PC-3 (cell line): ENCODE data around the gene OR2T29. TPM values are rescaled to one million over a fixed set of nuclear protein-coding genes. Genes with fewer than 3 reads are reported as not detected.
"Not testable (repeated sequence)": the region's sequence is repeated elsewhere in the genome, so short reads cannot be mapped to it uniquely, and the experiment has no call there.

Source experiments
- ATAC-seq: fragments of 200-7000 bp; cut with Tn5 transposase; 2 replicates; pipeline ENCODE4 v1.9.1; 2020; ENCODE audit warnings: mild to moderate bottlenecking, moderate library complexity
- BruUV-seq: library from RNA; stranded (reverse); fragments of 400-500 nt; replicated peaks from 2 replicates; lab custom pipeline; 2021; lab: Mats Ljungman, UMichigan
- CTCF ChIA-PET: fragments of 300-600 bp; sonication (Branson Sonifier 250); formaldehyde crosslinking; loops from one replicate; lab custom pipeline; 2022; ENCODE audit warnings: antibody characterized with exemption; lab: Charles Lee
- POLR2A ChIA-PET: fragments of 300-600 bp; sonication (Branson Sonifier 250); formaldehyde crosslinking; loops from one replicate; lab custom pipeline; 2022; ENCODE audit warnings: antibody characterized with exemption; ENCODE audit not compliant: unreplicated experiment; lab: Charles Lee
- DNase-seq: peaks from one replicate; pipeline ENCODE4 v3.0.0-alpha.2; 2015
- H2AFZ ChIP-seq: fragments of 300-600 bp; sonication (generic); 2 replicates; pipeline ENCODE4 v1.6.0; 2016; ENCODE audit warnings: antibody characterized with exemption, low read length
- H3F3A ChIP-seq: fragments of 300-600 bp; sonication (generic); one replicate; pipeline ENCODE4 v1.6.0; 2017; ENCODE audit warnings: antibody characterized with exemption, low read length, control low read depth, mild to moderate bottlenecking; ENCODE audit not compliant: unreplicated experiment
- H3K27ac ChIP-seq: fragments of 300-600 bp; sonication (generic); 2 replicates; pipeline ENCODE4 v1.5.1; 2016; ENCODE audit warnings: mild to moderate bottlenecking, low read length
- H3K27me3 ChIP-seq: fragments of 300-600 bp; sonication (generic); 2 replicates; pipeline ENCODE4 v1.6.1; 2016; ENCODE audit warnings: low read length, mixed read lengths
- H3K36me3 ChIP-seq: fragments of 300-600 bp; sonication (generic); 2 replicates; pipeline ENCODE4 v1.6.1; 2016; ENCODE audit warnings: low read depth, mixed run types, low read length, mixed read lengths
- H3K4me1 ChIP-seq: fragments of 300-600 bp; sonication (generic); 2 replicates; pipeline ENCODE4 v1.5.1; 2016; ENCODE audit warnings: low read length; ENCODE audit not compliant: insufficient read depth
- H3K4me2 ChIP-seq: fragments of 300-600 bp; sonication (generic); 2 replicates; pipeline ENCODE4 v1.6.0; 2016; ENCODE audit warnings: low read length
- H3K4me3 ChIP-seq: fragments of 300-600 bp; sonication (generic); 2 replicates; pipeline ENCODE4 v1.5.1; 2016; ENCODE audit warnings: mild to moderate bottlenecking, low read length, mixed read lengths
- H3K79me2 ChIP-seq: fragments of 300-600 bp; sonication (generic); 2 replicates; pipeline ENCODE4 v1.6.1; 2017; ENCODE audit warnings: low read length, mixed read lengths
- H3K9ac ChIP-seq: fragments of 300-600 bp; sonication (generic); 2 replicates; pipeline ENCODE4 v1.6.0; 2016; ENCODE audit warnings: mild to moderate bottlenecking, low read length
- H3K9me2 ChIP-seq: fragments of 300-600 bp; sonication (generic); replicated peaks from 2 replicates; pipeline ENCODE4 v1.6.1; 2016; ENCODE audit warnings: mixed run types, low read length, mixed read lengths
- H3K9me3 ChIP-seq: fragments of 300-600 bp; sonication (generic); 2 replicates; pipeline ENCODE4 v1.6.1; 2016; ENCODE audit warnings: low read length, mixed read lengths
- H4K20me1 ChIP-seq: fragments of 300-600 bp; sonication (generic); 2 replicates; pipeline ENCODE4 v1.6.1; 2016; ENCODE audit warnings: low read length, mixed read lengths
- EZH2 ChIP-seq: fragments of 300-600 bp; sonication (generic); IDR thresholded peaks from one replicate; pipeline ENCODE4 v1.6.1; 2017; ENCODE audit warnings: antibody characterized with exemption, mild to moderate bottlenecking, low read length; ENCODE audit not compliant: unreplicated experiment
- EZH2phosphoT487 ChIP-seq: fragments of 300-600 bp; sonication (generic); IDR thresholded peaks from 2 replicates; pipeline ENCODE4 v1.6.1; 2018; ENCODE audit warnings: mild to moderate bottlenecking, antibody characterized with exemption, low read length, borderline replicate concordance
- intact Hi-C: fragments of 100-400 bp; cut with micrococcal nuclease; formaldehyde crosslinking; loops from 2 replicates; pipeline ENCODE4 v1.9.0; 2023
- total RNA-seq: library from RNA; depleted of rRNA; stranded (reverse); fragments of >200 nt; gene quantifications from 2 replicates; pipeline ENCODE4 v1.2.3, GENCODE V29; 2014
- TF ChIP-seq, protein P1 (sequence below): fragments of 300-600 bp; sonication (generic); conservative IDR thresholded peaks from 2 replicates; pipeline ENCODE4 v1.5.1; 2017; ENCODE audit warnings: antibody characterized with exemption, low read depth, mild to moderate bottlenecking, low read length

OR2T29 gene
- total RNA-seq, 1 experiment from 2014 or later, result not detected

DNA sequence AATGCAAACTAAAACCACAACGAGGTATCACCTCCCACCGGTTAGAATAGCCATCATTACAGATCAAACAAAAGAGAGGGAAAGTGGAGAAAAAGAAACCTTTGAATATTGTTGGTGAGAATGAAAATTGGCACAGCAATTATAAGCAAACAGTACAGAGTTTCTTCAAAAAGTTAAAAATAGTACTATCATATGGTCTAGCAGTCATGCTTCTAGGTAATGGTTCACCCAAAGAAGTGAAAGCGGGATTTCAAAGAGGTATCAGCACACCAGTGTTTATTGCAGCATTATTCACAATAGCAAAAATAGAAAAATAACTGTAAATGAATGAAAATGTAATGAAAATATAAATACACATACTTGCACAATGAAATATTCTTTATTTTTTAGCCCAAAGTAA, 26.8 kb upstream of the OR2T29 start:
- intact Hi-C loops, result no loop called here
- Histone ChIP-seq H3K9me3 (no peaks in the 10 kb centered on the region; the same call in 1 of the 2 replicates), H3K4me2 (no peak overlapping the region), H3K79me2 (no peaks in the 10 kb centered on the region), H3K9ac (no peak overlapping the region), H3K9me2 (0 out of 2 replicates have a peak, but pooled peaks cover 8% of the 10 kb centered on the region), H3K36me3 (no peaks in the 10 kb centered on the region), H3K27ac (no peak overlapping the region), H4K20me1 (no peaks in the 10 kb centered on the region), H3F3A (no peaks in the 10 kb centered on the region), H3K4me1 (no peaks in the 10 kb centered on the region; the same call in 1 of the 2 replicates), H2AFZ (no peak overlapping the region), H3K4me3 (no peak overlapping the region), H3K27me3 (no peaks in the 10 kb centered on the region)
- ChIA-PET CTCF (no interaction called here), POLR2A (no interaction called here)
- BruUV-seq, result no TSS peak
- ATAC-seq, result no peak
- no peak for DNase-seq
- TF ChIP-seq, protein P1, sequence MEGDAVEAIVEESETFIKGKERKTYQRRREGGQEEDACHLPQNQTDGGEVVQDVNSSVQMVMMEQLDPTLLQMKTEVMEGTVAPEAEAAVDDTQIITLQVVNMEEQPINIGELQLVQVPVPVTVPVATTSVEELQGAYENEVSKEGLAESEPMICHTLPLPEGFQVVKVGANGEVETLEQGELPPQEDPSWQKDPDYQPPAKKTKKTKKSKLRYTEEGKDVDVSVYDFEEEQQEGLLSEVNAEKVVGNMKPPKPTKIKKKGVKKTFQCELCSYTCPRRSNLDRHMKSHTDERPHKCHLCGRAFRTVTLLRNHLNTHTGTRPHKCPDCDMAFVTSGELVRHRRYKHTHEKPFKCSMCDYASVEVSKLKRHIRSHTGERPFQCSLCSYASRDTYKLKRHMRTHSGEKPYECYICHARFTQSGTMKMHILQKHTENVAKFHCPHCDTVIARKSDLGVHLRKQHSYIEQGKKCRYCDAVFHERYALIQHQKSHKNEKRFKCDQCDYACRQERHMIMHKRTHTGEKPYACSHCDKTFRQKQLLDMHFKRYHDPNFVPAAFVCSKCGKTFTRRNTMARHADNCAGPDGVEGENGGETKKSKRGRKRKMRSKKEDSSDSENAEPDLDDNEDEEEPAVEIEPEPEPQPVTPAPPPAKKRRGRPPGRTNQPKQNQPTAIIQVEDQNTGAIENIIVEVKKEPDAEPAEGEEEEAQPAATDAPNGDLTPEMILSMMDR, result no peak
- no peak for TF ChIP-seq EZH2
- no peak for TF ChIP-seq EZH2phosphoT487

DNA sequence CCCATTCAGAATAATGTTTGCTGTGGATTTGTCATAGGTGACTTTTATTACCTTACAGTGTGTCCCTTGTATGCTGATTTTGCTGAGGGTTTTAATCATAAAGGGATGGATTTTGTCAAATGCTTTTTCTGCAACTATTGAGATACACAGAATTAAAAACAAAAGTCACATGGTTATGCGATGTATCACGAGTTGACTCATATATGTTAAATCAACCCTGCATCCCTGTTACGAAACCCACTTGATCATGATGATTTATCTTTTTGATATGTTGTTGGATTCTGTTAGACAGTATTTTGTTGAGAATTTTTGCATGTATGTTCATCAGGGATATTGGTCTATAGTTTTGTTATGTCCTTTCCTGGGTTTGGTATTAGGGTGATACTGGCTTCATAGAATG, 22.7 kb upstream of the OR2T29 start:
- ATAC-seq (no peak), DNase-seq (peak; percentile 54)
- no peaks in the 10 kb centered on the region for H3K9me2 ChIP-seq
- H3K79me2 ChIP-seq, result no peaks in the 10 kb centered on the region
- no peak overlapping the region for H2AFZ ChIP-seq
- no TSS peak for BruUV-seq
- H3F3A ChIP-seq, result no peaks in the 10 kb centered on the region
- no peak overlapping the region for H3K9ac ChIP-seq
- H3K9me3 ChIP-seq, result no peaks in the 10 kb centered on the region; the same call in 1 of the 2 replicates
- no peaks in the 10 kb centered on the region for H3K36me3 ChIP-seq
- intact Hi-C loops, result no loop called here
- H3K4me3 ChIP-seq, result no peak overlapping the region
- H4K20me1 ChIP-seq, result no peaks in the 10 kb centered on the region
- H3K4me2 ChIP-seq, result no peak overlapping the region
- ChIA-PET POLR2A (no interaction called here), CTCF (no interaction called here)
- no peaks in the 10 kb centered on the region; the same call in 1 of the 2 replicates for H3K4me1 ChIP-seq
- H3K27me3 ChIP-seq, result no peaks in the 10 kb centered on the region
- no peak for TF ChIP-seq EZH2phosphoT487
- no peak for TF ChIP-seq EZH2
- TF ChIP-seq, protein P1, result no peak
- no peak overlapping the region for H3K27ac ChIP-seq

DNA sequence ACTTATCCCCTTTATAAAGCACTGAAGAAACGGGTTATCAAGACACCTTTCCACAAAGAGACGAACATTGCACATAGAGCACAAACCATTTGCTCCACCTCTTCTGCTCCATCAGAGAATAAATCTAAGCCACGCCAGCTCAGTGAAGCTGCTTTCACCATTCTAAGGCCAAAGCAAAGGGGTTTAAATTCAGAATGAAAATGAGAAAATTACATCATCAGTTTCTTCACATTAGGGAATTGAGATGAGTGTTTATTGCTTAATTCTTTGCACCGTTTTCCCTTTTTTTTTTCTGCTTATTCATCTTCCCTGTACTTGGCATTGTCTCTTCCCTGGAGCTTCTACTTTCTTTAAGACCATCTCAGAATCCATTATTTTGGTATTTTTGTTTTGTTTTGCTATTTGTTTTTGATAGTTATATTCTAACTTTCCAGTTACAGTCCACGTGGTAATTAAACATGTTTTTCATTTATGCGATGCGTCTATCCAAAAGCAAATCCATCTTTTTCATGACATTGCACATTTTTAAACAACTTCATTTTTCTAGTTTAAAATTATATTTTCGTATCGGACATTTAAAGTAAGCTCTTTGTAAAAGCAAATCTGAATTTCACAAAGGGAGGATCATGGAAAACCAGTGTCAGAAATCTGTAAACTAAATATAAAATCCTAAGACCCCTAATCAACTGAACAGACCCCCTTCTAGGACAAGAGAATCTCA, 13.8 kb upstream of the OR2T29 start:
- POLR2A ChIA-PET, result no interaction called here

DNA sequence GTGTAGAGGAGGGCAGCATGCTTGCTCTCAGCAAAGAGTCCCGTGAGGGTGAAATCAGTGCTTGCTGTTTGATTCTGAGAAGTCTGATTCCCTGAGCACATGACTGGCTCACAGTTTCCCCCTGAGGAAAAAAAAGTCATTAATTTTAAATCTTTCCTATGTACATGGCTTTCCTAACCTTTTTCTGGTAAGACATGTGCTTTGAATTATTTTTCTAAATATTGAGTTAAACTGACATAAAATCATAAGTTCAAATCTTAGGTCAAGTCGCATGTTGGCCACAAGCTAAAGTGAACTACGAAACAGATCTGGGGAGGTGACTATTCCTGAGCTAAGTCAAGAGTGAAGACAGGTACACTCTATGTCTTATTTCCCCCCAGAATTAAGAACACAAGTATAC, 12.1 kb upstream of the OR2T29 start, which contains the start of gene OR2T34:
Gene OR2T34 (minus strand): TSS at position 101 of the 400 bp plus-strand sequence. CDS start 0 bp downstream, at position 101.
- H3K9me2 ChIP-seq, H3K9ac ChIP-seq, intact Hi-C loops, DNase-seq, H4K20me1 ChIP-seq, H3K27me3 ChIP-seq, BruUV-seq, H3F3A ChIP-seq, H3K4me3 ChIP-seq, H3K4me1 ChIP-seq, CTCF ChIA-PET, H3K36me3 ChIP-seq, H2AFZ ChIP-seq, ATAC-seq, POLR2A ChIA-PET, H3K79me2 ChIP-seq, H3K9me3 ChIP-seq, H3K4me2 ChIP-seq, H3K27ac ChIP-seq: not testable (repeated sequence)

More for the DNA sequence above, 13.8 kb upstream of the OR2T29 start:
- H3K9ac ChIP-seq, result no peak overlapping the region
- H3K9me3 ChIP-seq, result peaks cover 6% of the 10 kb centered on the region; the same call in 1 of the 2 replicates
- H3K4me3 ChIP-seq, result no peak overlapping the region
- peaks cover 6% of the 10 kb centered on the region; the same call in 1 of the 2 replicates for H3K27me3 ChIP-seq
- H3K79me2 ChIP-seq, result no peaks in the 10 kb centered on the region
- CTCF ChIA-PET, result no interaction called here
- H3K4me2 ChIP-seq, result no peak overlapping the region
- intact Hi-C loops, result no loop called here
- BruUV-seq, result no TSS peak
- no peaks in the 10 kb centered on the region for H3K4me1 ChIP-seq
- no peak overlapping the region for H2AFZ ChIP-seq
- H4K20me1 ChIP-seq, result no peaks in the 10 kb centered on the region
- H3K9me2 ChIP-seq, result no peaks in the 10 kb centered on the region
- ATAC-seq (no peak), DNase-seq (no peak)
- no peaks in the 10 kb centered on the region for H3K36me3 ChIP-seq
- TF ChIP-seq EZH2phosphoT487, result no peak
- TF ChIP-seq EZH2, result no peak
- TF ChIP-seq, protein P1, result no peak
- H3K27ac ChIP-seq, result no peak overlapping the region
- no peaks in the 10 kb centered on the region for H3F3A ChIP-seq
